Embryonic facial prominence (tissue), 1 donor: Measurements from ENCODE around the gene SCAF4.
"Not testable (repeated sequence)": the region's sequence is repeated elsewhere in the genome, so short reads cannot be mapped to it uniquely, and the experiment has no call there.

Source experiments
- DNase-seq: peaks from one replicate; pipeline ENCODE4 v3.0.0-alpha.2; 2016; ENCODE audit errors: extremely low spot score

The SCAF4 gene

DNA sequence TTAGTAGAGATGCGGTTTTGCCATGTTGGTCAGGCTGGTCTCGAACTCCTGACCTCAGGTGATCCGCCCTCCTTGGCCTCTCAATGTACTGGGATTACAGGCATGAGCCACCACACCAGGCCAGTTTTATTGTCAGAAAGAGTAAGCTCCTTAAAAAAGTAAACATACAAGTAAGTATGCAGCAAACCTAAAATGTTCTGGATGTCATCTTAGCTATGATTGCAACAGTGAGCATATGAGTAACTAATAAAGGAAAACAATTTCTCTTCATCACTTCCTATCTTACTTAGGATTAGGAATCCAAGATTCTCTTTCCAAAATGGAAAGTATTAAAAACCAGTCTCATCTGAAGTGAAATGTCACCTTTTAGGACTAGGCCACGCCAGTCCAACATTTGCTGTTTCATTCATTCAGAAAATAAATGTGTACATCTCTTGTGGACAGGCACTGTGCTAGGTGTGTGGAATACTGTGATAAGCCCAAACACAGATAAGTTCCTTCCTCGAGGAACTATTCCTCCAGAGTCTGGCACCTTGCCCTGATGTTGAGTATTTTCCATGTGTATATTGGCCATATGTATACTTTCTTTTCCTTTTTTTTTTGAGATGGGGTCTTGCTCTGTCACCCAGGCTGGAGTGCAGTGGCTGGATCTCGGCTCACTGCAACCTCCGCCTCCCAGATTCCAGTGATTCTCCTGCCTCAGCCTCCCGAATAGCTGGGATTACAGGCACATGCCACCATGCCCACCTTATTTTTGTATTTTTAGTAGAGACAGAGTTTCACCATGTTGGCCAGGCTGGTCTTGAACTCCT lies 5.9 kb upstream of the SCAF4 start:
- DNase-seq, result not testable (repeated sequence)

DNA sequence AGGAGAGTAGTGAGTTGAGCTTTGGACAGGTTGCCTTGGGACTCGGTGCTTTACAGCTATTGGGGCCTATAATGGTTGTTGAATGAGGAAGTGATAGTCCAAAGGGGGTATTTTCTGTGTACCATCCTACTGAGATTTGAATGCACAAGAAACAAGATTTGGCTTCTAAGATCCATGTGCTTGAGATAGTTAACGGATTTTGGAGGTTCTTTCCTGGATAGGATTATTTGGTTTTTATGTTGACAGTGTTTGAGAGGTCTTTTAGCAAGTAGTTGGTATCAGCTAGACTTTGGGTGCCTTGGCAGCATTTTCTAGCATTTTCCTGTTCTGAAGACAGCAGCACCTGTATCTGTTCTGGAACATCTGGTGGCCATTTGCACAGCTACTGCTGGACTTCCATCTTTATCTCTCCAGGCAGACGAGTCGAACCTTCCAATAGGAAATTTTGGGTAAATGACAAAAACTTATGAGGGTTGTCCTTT lies 3.6 kb upstream of the SCAF4 start:
- no peak for DNase-seq

DNA sequence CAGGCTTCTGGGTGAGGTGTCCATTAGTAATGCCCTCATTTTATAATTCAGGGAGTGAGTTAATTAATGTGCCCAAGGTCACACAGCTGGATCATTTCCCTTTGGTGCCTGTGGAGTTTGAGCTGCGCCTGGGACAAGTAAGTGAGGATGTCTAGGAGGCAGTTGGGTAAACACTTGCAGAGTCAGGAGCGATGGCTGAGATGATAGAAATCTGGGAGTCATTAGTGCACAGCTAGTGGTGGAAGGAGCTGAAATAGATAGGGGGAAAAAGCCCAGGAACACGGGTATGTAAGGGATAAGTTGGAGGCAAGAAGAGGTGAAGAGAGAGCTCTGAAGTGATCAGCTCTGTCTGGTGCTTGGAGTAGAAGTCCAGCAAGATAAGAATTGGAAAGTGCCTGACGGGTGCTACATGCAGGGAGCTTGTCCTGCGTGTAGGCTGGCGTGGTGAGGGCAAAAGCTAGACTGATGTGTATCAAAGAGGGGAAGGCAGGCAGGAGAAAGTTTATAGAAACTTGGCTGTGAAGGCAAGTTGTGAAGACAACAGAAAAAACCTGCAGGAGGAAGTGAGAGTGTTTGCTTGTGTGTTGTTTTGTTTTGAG lies 1.7 kb upstream of the SCAF4 start:
- no peak for DNase-seq

DNA sequence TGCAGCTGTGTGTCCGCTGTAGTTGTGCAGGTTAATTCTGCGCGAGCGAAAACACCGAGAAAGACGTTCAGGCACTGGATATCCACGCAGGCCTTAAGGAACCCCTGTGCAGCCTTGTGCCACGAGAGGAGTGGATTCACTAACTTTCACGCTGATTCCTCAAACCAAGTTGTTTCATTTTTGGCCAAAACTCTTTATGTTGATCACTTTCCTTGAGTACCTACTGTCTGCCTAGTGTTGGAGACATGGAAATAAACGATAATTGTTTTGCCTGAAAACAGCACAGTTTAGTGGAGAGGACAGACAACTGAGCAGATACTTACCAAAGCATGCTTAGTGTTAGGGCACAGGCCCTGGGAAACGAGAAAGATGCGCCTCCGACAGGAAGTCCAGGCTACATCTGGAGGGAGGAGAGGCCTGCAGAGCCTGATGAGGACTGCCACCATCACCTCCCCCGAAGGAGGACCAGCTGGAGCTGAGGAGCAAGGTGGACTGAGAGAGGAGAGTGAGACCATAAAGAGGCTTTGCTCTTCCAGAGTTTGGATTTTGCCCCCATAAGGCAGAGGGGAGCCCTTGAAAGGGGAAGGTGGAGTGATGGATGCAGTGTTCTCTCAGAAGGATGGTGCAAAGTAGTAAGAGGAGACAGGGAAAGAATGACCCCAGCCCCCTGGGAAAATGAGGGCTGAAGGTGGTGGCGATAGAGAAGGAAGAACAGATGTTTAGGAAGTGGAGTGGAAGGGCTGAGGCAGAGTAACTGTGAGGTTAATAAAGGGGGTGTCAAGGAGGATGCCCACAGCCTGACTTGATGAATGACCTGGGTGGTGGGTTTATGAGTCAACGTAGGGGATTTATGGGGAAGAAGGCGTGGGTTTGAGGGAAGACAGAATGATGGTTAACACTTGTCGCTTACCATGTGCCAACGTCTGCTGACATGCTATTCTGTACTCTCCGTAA lies 956 bp upstream of the SCAF4 start:
- DNase-seq, result no peak

DNA sequence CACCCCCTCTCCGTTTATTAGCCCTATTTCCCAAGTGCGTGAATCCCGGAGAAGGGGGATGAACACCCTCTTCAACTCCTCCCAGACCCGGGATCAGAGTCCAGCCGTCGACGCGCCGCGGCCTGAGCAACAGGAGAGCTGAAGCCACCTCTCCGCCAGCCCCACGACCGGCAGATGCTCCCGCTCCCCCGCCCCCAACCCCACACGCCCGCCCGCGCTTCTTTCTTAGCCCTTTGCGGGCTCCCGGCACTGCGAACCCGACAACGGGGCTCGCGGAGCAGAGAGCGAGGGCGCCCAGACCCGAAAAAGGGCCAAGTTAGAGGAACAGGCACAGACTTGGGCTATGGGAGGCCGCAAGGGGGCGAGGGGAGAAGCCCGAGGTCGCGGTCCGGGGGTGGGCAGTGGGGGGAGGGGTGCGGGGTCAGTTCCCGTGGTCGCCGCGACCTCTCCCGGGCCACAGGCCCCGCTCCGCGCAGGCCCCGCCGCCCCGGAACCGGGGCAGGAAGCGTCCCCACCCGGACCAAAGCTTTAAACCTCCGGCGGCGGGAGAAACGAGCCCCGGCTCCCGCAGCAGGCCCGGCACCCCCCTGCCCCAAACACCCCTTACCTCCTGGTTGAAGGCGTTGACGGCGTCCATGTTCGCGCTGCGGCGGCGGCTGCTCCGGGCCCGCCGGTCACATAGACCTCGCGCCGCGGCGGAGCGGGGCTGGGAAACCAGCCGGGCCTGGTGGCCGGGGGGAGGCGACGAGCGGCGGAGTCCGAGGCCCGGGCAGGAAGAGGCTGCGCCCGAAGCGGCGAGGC lies 662 bp downstream of the SCAF4 start:
- DNase-seq, result no peak

DNA sequence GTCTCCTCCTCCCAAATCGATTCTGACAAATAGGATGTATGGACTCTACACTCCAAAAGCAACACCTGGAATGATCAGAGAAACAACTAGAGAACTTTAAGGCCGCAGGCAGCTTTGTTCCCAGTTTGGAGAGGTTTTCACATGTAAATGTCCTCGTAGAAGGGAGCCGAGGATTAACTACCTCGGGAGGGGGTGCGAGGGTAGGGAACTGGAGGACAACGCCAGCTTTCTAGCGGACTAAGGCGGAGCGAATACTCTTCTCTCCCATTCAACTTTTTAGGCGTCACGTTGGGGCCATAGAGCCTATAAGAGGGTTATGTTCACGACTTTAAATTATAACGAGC lies 1.2 kb downstream of the SCAF4 start:
- no peak for DNase-seq

DNA sequence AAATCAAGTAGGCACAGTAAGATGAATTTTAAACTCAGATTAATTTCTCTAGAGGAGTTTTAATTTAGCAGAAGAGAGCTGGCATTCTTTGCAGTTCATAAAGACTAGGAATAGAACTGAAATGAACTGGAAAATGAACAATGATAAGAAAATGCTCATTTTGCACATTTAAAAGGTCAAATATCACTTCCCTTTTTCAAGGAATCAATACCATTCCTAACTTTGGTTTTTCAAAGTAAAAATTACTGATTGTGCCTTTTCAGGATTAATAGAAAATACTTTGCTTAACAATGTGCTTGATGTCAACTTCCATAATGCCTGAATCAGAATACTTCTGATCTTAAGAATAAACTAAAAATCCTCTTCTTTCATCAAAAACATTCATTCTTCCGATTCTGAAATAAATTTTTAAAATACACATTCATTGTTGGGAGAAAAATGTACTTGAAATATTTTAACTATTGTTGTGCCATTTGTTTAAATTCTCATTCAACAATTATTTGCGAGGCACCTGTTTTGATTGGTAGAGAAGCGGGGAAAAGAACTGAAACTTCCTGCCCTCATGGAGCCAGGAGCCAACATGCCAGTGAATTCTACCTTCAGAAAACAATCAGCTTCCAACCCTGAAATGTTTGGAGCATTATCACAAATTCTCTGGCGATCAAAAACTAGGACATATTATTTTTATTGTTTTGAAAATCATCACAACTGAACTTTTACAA lies 2.1 kb downstream of the SCAF4 start:
- no peak for DNase-seq

DNA sequence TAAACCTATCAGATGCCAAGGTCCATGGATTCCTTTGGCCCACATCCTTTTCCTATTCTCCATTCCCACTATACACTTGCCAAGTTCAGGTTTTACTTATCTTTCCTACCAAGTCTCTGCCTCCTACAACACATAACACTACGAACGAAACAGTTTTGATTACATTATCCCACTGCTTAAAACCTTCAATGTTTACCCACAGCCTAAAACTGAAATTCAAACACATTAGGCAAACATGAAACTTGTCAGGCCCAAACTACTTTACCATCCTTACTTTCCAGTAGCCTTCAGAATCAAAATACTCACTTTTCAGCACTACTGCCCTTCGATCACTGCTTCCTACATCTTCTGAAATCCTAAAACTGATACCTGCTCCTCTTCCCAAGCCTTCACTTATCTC lies 3.0 kb downstream of the SCAF4 start:
- no peak for DNase-seq

DNA sequence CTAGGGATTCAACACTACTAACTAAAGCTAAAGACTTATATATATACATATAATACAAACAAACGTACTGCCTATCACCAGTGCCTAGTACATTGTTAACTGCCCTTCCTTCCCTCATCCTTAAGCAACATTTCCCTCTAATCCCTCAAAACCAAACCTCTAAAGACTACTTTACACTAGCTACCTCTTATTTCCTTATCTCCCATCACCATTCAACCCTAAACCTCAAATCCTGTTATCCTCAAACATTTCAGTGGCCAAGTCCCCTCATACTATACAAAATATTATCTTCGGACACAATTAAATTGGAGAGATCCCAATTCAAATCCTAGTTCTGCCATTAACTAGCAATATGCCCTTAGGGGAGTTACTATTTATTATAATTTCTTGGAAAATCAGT lies 3.7 kb downstream of the SCAF4 start:
- DNase-seq, result no peak

DNA sequence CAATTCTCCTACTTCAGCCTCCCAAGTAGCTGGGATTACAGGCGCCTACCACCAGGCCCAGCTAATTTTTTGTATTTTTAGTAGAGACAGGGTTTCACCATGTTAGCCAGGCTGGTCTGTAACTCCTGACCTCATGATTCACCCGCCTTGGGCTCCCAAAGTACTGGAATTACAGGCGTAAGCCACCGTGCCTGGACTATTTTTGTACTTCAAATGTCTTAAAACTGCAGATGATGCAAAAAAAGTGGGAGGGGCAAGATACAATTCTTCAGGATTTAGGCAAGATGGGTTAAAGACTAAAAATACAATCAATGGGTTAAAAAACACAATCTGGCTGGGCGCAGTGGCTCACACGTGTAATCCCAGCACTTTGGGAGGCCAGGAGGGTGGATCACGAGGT lies 4.7 kb downstream of the SCAF4 start:
- DNase-seq, result no peak

DNA sequence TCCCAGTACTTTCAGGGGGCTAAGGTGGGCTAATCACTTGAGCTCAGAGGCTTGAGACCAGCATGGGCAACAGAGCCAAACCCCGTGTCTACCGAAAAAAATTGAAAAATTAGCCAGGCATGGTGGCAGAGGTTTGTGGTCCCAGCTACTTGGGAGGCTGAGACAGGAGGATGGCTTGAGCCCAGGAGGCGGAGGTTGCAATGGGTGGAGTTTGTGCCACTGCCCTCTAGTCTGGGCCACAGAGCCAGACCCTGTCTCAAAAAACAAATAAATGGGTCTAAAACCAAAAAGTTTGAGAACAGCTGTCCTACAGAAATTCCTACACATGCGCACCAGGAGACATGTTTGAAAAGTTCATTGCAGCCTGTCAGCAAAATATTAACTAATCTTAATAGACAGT lies 5.5 kb downstream of the SCAF4 start:
- no peak for DNase-seq

DNA sequence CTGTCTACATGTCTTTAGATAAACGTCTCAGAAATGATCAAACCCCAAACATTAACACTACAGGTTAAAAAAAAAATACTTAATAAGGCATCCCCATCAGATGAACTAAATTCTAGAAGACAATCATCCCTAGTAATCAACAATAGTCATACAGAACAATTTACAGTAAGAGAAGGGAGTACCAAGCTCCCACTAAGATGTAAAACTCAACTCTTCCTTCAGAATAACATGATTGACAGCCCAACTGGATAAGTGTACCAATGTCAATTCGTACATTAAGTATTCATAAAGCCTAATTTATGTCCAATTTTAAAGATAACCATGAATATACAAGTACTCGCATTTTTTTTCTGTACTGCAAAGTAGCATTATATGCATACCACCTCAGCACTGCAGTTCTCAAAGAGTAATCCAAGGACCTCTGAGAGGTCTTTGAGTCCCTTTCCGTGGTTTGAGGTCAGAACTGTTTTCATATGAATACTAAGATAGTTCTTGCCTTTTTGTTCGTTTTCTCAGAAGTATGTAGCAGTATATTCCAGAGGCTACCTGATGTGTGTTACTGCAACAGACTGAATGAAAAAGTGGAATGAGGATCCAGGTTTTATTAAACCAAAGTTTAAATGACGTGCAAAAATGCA lies 6.6 kb downstream of the SCAF4 start:
- no peak for DNase-seq

DNA sequence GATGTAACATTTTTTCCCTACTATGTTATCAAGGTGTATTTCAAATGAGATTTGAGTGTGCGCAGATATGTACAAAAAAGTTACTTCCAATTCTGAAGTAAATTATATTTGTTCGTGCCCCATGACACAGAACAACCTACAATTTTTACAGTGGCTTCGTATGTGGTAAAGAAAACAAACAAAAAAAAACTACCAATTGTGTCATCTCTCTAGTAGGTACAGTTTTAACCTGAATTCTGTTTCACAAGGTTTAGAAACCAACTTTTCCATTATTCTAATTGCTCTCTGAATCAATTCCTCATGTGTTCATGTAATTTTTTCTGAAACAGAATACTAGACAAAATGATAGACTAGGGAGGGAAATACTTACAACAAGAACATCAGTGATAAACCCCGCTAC lies 7.4 kb downstream of the SCAF4 start:
- no peak for DNase-seq

DNA sequence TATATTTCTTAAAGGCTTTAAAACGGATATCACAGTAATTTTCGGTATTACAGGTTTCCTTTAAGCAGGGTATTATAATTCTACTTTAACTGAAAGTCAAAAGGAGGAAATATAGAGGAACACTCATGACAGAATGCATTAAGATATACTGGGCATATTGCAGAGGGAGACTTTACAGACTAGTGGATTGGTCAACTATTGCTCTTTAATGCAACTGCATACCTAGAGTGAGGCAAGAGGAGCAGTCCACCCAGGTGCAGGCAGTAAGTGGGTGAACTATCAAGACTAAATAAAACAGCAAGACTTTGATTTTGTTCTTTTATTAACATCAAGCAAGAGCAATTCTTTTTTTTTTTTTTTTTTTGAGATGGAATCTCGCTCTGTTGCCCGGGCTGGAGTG lies 10.5 kb downstream of the SCAF4 start:
- no peak for DNase-seq

DNA sequence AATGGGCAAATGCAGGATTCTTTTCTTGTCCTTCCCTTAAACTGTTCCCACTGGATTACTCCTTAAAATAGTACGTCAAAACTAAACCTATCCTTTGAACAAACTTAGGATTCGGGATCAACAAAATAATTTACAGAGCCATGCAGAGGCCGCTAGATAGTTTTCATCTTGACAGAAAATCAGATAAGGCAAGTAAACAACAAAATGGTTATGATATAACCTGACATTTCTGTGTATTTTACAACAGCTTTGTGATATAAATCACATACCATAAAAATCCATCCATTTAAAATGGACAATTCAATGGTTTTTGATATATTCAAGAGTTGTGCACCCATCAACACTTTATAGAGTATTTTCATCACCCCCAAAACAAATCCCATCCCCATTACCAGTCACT lies 11.2 kb downstream of the SCAF4 start:
- DNase-seq, result no peak

DNA sequence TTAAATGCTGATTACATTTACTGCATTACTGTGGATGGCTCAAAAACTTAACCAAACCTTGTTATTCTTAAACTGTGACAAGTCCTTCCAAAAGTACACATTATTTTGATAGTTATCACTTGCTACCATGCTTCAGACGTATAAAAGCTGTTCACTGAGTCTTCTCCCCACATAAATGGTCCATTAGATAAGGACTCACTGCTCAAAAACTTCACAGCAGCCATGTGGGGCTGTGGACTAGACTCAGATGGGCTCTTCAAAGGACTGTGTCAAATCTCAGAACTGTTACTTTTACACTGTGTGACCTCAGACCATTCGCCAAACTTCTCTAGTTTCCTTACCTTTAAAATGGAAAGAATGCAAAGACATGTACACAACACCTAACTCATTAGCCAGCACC lies 11.6 kb downstream of the SCAF4 start:
- DNase-seq, result no peak

DNA sequence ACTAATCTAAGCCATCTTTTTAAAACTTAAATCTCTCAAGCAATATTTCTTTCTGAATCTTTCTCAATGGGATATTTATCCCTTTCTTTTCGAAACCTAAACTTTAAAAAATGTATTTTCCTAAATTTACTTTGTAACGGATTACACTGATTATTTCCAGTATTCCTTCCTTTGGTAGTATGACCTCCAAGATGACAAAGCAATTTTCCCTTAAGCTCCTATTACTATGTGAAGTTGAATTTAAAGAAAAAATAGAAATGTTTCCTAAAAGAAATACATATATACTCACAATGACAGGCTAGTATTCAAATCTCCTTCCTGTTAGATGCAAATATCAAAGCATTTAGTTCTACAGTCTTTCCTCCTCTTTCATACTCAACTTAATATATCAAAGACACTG lies 15.8 kb downstream of the SCAF4 start:
- DNase-seq, result no peak

DNA sequence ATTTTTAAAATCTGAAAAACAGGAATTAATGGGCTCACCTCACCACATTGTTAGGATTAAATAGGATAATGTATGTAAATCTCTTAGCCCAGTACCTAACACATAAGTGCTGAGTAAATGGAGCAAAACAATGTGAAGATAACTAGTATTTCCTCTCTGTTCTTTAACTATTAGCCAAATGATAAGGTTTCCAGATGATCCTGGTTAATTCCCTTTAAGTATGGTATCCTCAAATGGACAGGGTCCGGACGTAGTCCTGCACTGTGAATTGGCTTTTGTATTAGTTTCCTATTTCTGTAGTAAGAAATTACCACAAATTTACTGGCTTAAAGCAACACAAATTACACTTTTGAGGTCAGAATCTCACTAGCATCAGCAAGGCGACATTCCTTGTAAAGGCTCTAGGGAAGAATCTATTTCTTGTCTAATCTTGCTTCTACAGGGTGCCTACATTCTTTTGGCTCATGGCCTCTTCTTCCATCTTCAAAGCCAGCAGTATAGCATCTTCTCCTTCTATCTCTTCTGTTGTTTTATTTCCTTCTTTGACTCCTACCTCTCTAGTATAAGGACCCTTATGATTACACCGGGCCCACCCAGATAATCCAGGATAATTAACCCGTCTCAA lies 17.1 kb downstream of the SCAF4 start:
- DNase-seq, result no peak

DNA sequence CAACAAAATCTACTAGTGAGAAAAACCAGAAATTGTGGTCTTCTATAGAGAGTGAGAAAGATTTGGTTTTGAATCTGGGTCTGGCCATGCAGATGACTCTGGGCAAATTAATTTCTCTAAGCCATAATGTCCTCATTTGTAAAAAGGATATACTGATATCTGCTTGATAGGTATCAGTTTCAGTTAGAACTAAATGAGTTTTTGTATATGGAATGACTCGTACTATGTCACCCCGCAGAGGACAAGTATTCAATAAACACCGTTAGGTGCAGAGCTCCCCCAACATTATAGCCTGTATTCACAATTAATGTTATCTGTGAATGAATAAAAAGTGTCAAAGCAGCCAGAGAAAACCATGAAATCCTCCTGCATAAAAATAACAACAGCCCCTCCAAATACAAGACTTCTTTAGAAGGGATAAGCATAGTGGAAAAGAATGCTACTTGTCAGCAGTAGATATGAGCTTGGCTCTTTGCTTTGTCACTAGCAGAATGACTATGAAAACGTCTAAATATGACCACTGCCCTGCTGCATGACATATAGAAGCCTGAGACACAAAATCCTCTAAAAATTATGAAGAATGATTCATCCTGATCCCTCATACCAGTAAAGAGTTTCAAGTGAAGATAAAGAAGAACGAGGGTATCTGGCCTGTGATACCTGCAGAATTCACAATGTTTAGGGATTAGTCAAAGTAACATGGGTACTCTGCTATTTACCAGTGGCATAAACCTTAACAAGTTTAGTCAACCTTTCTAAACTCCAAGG lies 17.8 kb downstream of the SCAF4 start:
- DNase-seq, result no peak
